GM19043 (cell line): ENCODE data around the gene GRPR.
A peak's percentile ranks its signal among the peaks of the same experiment; 100 is the strongest.
"Not testable (repeated sequence)": the region's sequence is repeated elsewhere in the genome, so short reads cannot be mapped to it uniquely, and the experiment has no call there.

Experiments used
- ATAC-seq: cut with Tn5 transposase; IDR thresholded peaks from one replicate; pipeline ENCODE4 v1.9.1; 2021; ENCODE audit warnings: low read depth; ENCODE audit not compliant: unreplicated experiment

GRPR gene

DNA sequence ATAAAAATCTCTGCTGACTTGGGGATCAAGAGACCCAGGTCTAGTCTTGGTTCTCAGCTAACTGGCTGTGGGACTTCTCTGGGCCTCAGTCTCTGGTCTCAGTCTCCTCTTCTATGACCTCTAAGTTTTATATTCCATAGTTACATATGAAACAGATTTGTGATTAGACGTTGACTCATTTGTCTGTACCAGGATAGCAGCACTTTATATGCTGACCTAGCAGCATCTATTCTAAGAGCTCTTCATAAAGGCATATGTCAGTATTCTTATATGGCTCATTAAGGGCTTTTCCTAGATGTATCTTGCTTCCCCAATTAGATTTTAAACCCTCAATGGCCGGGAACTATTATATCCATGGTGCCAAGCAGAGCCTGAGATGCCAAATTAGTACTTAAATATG, 12.7 kb downstream of the GRPR start:
- no peak for ATAC-seq

DNA sequence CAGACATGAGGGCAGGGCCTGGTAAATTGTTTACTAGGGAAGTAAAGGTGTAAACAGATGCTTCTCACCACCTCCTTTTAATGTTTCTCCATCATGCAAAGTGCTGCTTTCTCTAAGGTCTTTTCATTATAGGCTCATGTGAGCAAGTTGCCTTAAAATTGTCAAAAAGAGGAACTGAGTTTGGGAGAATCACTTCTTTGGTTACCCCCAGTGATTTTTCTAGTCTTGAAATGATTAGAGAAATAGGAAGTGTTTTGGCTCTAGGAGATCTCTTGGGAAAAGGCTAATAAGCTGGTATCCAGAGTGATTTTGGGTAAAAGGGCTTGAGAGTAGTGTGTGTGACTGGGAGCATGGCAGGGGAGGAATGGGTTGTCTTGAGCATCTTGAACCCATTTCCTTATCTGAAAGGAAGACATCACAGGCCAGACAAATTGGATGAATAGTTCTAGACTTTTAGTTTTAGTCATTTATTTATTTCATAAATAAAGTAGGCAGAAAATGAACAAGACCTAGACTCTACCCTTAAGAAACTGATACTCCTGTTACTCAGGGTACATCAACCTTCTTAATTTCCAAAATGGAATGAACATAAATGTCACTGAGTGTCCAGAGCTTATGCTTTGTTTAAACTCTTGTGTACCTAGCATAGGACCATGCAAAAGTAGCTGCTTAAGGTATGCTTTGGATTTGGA, 14.2 kb downstream of the GRPR start:
- ATAC-seq: peak; percentile 86

DNA sequence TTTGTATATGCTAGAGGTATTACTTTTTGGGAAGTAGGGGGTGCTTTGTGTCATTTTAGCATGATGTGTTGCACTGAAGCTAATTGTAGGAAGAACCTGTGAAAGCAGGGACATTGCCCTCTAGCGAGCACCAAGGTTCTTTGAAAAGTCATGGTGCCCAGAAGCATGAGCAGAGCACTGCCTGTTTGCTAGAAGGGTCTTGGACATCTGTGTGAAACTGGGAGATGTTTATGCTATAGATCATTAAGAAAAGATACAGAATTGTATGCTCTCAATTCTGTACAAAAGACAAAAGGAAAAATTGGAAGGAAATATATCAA, 14.7 kb downstream of the GRPR start:
- ATAC-seq: peak; percentile 36

DNA sequence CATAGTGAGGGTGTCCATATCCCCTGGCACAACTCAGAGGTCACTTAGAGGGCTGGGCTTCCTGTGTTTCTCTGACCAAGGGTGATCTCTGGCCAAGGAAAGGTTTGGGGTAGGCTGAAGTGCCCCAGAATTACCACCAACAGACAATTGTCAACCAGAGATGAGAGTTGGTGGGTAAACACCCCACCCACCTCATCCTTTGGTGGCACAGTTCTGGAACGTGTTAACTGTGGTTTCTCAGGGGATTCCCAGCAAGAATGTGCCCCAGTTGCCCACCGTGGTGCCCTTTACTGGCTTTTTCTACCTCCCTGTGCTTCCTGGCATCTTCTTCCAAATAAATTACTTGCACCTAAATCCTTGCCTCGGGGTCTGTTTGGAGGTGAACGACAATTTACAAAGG, 17.1 kb downstream of the GRPR start:
- no peak for ATAC-seq

DNA sequence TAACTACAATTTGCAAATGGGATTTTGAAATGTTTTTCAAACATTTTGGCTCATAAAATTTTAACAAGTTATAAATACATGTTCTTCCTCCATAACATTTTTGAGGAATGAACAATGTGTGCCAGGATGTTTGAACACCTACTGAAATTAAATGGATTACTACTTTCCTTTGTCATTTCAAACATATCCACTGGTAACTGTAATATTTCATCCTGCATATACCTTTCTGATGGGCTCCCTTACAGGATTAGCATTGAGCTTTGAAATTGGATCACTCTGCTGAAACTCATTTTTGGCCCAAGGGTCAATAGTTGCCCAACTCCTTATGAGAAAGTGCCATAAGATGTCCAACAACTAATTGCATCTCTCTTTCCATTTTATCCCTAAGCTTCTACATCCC, 17.6 kb downstream of the GRPR start:
- ATAC-seq: no peak

DNA sequence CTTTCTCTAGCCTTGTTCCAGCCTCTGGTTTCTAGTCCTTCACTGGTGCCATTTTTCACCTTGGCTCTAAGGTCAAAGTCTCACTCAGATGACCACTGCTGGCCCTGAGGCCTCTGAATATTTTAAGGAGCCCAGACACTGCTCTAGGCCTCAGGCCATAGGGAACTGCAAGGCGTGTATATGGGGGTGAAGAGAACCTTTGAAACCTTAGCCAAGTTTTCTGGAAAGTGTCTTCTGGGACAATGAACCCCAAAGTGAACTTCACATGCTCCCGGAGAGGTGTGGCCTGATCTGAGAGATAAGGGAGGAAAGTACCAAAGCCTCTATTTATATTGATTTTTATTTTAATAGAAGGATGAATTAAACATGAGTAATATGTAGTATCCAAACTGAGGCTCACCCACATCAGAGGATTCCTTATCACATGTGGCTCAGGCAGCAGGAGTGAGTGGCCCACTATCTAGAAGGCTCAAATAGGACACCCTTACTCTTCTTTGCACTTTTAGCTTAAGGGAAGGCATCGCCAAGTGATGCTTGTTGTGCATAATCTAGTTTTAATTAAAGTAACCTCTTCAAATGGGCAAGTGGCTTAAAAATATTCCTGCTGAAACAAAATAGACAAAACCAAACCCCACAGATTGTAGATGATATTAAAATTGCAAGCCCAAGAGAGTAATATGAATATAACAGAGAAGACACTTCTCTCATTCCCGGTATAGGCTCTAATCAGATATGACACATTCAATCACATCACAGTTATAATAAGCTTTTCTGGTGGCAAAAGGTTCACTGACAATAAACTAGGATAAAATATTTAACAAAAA, 18.3 kb downstream of the GRPR start:
- no peak for ATAC-seq

DNA sequence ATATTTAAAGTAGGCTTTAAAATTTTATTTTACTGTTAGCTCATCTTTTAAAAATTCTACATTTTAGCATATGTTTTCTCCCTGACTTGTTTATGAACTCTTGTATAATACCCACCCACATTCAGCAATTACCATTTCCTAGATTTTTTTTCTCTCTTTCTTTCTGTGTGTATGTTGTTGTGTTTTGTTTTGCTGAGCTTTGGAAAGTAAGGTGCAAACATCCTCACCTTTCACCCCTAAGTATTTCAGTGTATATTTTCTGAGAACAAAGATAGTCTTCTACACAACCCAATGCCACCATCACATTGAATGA, 18.8 kb downstream of the GRPR start:
- no peak for ATAC-seq

DNA sequence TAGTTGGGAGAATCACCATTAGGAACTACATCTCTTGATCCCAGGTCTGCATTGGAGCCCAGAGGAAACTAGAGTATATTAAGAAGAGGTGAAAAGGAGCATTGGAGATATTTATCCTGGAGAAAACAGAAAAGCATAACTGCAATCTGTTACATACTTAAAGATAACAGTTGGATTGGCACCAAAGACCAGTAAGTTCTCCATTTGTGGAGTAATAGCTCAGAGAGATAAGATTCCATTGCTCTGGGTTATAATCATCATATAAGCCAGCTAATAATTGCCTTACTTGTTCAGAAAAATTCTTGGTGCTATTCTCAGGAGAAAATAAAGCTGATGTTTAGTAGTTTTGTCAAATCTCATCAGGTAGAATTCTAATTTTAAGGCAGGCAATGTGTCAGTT, 20.6 kb downstream of the GRPR start:
- ATAC-seq: no peak

DNA sequence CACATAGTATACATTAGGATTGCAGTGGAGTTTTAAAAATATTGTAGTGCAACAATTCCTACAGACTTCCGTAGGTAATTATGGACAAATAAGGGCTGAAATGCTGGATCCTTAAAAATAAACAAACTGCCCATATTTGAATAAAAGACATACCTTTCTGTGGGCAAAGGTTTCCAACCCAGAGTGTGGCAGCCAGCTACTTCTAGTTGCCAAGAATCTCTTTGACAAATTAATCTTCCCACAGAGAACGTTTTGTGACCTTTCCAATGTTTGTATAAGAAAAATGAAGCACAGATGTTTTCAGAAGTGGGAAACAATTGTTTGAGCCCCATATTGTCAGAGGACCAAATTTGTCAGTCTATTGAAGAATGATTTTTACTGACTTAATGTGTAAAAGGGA, 21.1 kb downstream of the GRPR start:
- ATAC-seq: no peak

DNA sequence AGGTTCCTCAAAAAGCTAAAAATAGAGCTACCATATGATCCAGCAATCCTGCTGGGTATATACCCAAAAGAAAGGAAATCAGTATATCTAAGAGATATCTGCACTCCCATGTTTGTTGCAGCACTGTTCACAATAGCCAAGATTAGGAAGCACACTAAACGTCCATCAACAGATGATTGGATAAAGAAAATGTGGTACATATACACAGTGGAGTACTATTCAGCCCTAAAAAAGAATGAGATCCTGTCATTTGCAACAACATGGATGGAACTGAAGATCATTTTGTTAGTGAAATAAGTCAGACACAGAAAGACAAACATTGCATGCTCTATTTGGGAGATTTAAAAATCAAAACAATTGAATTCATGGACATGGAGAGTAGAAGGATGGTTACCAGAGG, 21.7 kb downstream of the GRPR start:
- ATAC-seq: not testable (repeated sequence)

DNA sequence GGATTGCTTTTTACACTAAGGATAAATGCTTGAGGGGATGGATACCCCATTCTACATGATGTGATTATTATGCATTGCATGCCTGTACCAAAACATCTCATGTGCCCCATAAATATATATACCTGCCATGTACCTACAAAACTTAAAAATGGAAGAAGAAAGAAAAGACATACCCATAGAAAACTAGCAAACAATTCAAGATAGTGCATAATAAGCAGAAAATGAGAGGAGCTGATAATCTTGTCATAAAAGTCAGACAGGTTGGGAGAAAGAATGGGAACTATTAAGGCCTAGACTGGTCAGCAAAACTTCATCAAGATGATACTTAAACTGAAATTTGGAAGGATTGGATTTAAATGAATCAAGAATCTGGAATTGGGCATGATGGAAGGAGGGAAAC, 22.3 kb downstream of the GRPR start:
- no peak for ATAC-seq

DNA sequence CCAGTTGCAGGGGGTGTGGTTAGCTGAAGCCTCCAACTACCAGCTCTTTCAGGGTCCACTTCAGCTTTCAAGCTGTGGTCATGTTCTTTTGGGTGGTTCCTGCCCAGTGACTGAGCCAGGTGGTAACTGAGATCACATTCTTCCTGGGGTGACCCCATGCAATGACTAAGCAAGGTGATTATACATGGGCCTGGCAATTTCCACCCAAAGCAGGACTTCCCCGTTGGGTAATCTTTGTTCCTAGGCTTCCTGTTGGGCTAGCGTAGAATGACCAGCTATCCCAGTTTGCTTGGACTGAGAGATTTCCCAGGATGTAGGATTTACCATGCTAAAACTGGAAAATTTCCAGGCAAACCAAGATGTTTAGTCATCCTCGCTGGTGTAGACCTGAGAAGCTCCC, 25.5 kb downstream of the GRPR start:
- no peak for ATAC-seq

DNA sequence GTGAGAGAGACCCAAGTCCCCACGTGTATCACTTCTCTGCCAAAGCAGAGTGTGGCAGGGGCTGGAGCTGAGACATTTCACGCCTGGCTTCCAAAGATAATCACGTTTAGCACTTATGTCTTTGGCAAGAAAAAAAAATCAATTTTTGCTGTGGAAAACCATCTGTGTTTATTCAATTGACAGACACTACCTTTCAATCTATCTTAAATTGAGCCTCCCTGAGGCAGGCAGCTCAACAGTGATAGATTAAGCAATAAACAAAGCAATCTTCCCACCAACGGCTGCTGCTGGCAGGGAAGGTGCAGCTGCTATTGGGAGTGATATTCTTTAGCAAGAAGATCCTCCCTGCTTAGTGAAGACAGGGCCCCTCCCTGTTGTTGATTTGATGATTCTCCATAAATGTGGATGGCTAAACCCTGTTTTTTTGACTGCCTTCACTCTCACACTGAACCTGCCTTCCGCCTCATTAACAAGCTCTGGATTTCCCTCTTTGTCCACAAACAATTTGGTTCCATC, 32.3 kb downstream of the GRPR start:
- no peak for ATAC-seq

DNA sequence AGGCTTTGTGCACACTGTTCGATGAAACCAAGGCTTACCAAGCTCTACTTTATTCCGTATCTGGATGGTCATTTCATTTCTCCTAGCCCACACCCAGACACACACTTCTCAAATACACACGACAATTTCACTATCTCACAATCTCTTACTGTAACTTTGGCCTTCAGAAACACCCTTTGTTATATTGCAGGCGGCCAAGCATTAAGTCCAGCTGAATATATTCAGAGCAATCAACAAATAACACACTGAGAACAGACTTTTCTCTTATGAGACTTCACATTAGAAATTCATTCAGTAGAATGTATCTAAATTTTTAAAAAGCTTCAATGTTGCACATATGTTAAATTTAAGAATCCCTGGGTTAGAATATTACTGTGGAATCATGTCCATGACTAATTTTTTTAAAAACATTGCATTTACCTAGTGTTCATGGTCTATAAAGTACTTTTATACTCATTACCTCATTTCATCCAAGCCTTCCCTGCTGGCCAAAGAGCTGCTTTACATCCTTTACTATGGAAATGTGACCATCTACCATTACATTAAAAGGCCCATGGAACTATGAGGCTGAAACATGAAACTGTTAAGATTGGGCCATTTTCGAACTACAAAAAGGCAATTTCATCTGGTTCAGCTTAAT, 33.4 kb downstream of the GRPR start:
- no peak for ATAC-seq

DNA sequence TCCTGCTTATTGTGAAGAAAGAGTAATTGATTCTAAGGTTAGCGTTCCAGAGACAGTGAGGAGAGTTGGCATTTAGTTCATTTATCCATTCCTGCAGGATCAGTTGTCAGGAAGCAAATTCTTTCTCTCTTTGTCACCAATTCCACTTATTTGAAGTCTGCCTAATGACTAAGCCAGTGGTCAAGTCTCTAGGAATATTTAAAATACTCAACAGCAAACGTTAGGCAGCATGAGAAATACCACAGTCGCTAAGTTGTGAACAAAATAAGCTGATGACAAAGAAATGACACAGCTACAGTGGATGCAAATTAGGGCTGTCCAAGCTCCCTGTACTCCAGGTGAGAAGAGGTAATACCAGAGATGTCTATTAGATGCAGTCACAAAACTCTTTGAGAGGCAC, 37.4 kb downstream of the GRPR start:
- ATAC-seq: no peak

DNA sequence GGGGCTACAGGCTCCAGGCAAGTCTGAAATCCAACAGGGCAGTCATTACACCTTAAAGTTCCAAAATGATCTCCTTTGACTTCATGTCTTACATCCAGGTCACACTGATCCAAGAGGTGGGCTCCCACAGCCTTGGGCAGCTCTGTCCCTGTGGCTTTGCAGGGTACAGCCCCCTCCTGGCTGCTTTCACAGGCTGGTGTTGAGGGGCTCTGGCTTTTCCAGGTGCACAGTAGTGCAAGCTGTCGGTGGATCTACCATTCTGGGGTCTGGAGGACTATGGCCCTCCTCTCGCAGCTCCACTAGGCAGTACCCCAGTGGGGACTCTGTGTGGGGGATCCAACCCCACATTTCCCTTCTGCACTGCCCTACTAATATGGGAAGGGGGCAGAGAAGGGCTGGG, 37.8 kb downstream of the GRPR start:
- not testable (repeated sequence) for ATAC-seq

DNA sequence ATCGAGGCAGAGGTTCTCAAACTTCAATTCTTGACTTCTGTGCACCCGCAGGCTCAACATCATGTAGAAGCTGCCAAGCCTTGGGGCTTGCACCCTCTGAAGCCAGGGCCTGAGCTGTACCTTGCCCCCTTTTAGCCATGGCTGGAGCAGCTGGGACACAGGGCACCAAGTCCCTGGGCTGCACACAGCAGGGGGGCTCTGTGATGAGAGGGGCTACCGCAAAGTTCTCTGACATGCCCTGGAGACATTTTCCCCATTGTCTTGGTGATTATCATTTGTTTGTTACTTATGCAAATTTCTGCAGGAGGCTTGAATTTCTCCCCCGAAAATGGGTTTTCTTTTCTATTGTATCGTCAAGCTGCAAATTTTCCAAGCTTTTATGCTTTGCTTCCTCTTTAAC, 39.0 kb downstream of the GRPR start:
- no peak for ATAC-seq

DNA sequence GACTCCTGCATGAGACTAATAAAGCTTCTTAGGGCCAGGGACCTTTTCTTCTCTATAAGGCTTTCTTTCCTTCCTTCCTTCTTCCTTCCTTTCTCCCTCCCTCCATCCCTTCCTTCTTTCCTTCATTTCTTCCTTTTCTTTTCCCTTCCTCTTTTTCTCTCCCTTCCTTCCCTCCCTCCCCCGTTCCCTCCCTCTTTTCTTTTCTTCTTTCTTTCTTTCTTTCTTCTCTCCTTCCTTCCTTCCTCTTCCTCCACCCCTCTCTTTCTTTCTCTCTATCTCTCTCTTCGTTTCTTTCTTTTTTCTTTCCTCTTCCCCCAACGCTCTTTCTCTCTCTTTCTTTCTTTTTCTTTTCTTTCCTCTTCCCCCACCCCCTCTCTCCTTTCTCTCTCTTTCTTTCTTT, 41.4 kb downstream of the GRPR start:
- ATAC-seq: no peak

DNA sequence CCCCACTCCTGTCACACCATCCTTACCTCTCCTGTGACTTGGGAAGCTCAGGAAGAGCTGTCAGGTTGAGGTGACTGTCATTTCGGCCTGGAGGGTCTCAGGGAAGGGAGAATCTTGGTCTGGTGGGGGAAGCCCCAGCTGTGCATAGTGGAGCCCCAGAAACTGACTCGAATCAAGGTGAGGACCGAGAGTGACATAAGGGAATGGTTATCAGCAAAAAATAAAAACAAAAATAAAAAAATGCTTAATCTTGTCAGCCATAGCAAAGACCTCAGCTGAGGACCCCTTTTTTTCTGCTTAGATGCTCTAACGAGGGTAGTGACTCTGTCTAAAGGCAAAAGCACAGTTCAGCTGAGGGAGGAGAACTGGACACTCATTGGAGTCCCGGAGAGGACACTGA, 43.8 kb downstream of the GRPR start, which contains the start of gene MAGEB17:
Gene MAGEB17, plus strand, starts transcription at position 301 of the 400 bp plus-strand sequence. CDS start 2,902 bp downstream, outside the sequence.
- no peak for ATAC-seq

DNA sequence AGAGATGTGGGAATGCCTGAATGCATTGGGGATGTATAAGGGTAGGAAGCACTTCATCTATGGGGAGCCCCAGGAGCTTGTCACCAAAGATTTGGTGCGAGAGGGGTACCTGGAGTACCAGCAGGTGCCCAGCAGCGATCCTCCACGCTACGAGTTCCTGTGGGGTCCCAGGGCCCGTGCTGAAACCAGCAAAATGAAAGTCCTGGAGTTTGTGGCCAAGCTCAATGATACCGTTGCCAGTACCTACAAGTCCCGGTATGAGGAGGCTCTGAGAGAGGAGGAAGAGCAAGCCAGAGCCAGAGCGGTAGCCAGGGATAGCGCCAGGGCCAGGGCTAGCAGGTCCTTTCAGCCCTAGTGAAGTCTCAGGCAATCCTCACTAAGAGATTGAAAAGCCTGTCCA, 47.7 kb downstream of the GRPR start:
- no peak for ATAC-seq

DNA sequence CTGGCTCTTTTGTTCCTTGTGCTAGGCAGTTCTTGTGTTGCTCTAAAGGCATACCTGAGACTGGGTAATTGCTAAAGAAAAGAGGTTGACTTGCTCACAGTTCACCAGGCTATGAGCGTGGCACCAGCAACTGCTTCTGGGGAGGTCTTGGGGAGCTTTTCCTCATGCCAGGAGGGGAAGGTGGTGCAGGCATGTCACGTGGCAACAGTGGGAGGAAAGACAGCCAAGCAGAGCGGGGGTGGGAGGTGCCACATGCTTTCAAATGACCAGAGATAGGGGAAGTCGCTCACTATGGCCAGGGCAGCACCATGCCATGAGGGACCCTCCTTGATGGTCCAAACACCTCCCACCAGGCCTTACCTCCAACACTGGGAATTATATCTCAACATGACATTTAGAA, 48.6 kb downstream of the GRPR start:
- ATAC-seq: no peak

DNA sequence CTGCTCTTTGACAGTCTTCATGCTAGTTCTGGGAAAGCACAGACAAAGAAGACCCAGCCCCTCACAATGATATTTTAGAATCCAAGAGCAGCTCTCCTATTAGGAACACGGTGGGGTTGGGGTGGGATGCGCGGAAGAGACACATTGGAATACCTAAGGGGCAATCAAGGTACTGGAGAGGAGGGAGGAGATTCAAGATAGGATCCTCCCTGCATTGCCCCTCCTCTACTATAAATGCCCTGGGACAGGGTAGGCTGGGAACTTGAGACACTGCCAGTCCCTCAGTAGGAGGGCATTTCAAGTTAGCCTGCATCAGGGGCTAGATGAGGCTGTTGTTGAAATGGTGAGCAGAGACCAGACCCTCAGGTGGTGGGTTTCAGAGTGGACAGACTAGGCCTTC, 49.0 kb downstream of the GRPR start:
- no peak for ATAC-seq
